Measurements from ENCODE around the gene CLCN6. TPM values are rescaled to one million over a fixed set of nuclear protein-coding genes. Genes with fewer than 3 reads are reported as not detected.

Gene CLCN6
- total RNA-seq, 1 experiment from 2014 or later: 13.7 TPM

- POLR2A ChIA-PET: interaction anchor here (1.7 kb wide), 1 partner anchor 79 kb away, joined by 5 read pairs; no protein-coding TSS in a partner anchor
- no TSS peak for BruUV-seq (replicated peaks)
- no peak overlapping the region for H3K27ac ChIP-seq (ENCODE audit: low read depth, low read length)
These were observed 22.5 kb downstream of the CLCN6 start for GRCh38 chr1:11828511-11828910.

More at GRCh38 chr1:11828511-11828910, 22.5 kb downstream of the CLCN6 start:
- H3K27me3 ChIP-seq (ENCODE audit: insufficient read depth, low read length): no peaks in the 10 kb centered on the region
- no peak overlapping the region for H3K4me2 ChIP-seq (ENCODE audit: low read length)
- H2AFZ ChIP-seq (ENCODE audit: low read depth, low read length, poor library complexity, severe bottlenecking): no peak overlapping the region
- no peaks in the 10 kb centered on the region for H4K20me1 ChIP-seq (ENCODE audit: insufficient read depth)
- ChIA-PET RAD21 (ENCODE audit: low non-redundant PET in 1 of 2, low total read pairs in 2 of 2, uncharacterized antibody in 2 of 2, unreplicated experiment in 2 of 2) (no interaction called here), CTCF (no interaction called here)
- TF ChIP-seq POLR2A (IDR thresholded peaks at IDR 0.05; ENCODE audit: borderline replicate concordance, extremely low read depth, insufficient read depth, insufficient read length): no peak
- TF ChIP-seq ZBTB33 (IDR thresholded peaks at IDR 0.05; ENCODE audit: extremely low read depth, insufficient replicate concordance, low read length): no peak
- TF ChIP-seq RAD21 (IDR thresholded peaks at IDR 0.05; ENCODE audit: low read depth): no peak
- TF ChIP-seq SIN3A (IDR thresholded peaks at IDR 0.05; ENCODE audit: low read depth): no peak
- TF ChIP-seq SP1 (IDR thresholded peaks at IDR 0.05; ENCODE audit: low read depth): no peak
- no peak for TF ChIP-seq CTCF (IDR thresholded peaks at IDR 0.05 in 2 of 3, conservative IDR thresholded peaks at IDR 0.05 in 1 of 3; ENCODE audit: borderline replicate concordance in 1 of 3, insufficient read depth in 1 of 3, low read depth in 2 of 3, low read length in 2 of 3)
- no peak for TF ChIP-seq EZH2 (IDR thresholded peaks at IDR 0.05)
- no peak for TF ChIP-seq SRF (IDR thresholded peaks at IDR 0.05; ENCODE audit: low read depth)
- TF ChIP-seq YY1 (IDR thresholded peaks at IDR 0.05; ENCODE audit: extremely low read depth, insufficient replicate concordance, low read depth, low read length): no peak
- TF ChIP-seq POLR2AphosphoS5 (IDR thresholded peaks at IDR 0.05; ENCODE audit: low read depth, low read length): no peak
- TF ChIP-seq FOSL1 (IDR thresholded peaks at IDR 0.05; ENCODE audit: low read depth): no peak
- no peak for TF ChIP-seq EZH2phosphoT487 (IDR thresholded peaks at IDR 0.05; ENCODE audit: borderline replicate concordance)
- TF ChIP-seq MAX (IDR thresholded peaks at IDR 0.05): no peak
- TF ChIP-seq ZNF274 (IDR thresholded peaks at IDR 0.05; ENCODE audit: low read depth, low read length): no peak
- TF ChIP-seq REST (IDR thresholded peaks at IDR 0.05; ENCODE audit: low read depth): no peak
- no peak for TF ChIP-seq CEBPB (IDR thresholded peaks at IDR 0.05; ENCODE audit: low read depth)
- peaks cover 5 to 13% of the 10 kb centered on the region in 2 experiments; a peak in 2 of 4 replicates for H3K36me3 ChIP-seq (ENCODE audit: control insufficient read depth in 1 of 2, insufficient read depth in 2 of 2, low read length in 2 of 2)
- no peak for ATAC-seq
- no peaks in the 10 kb centered on the region for H3K79me2 ChIP-seq (ENCODE audit: insufficient read depth, low read length)
- H3K9me2 ChIP-seq (ENCODE audit: insufficient read depth): no peaks in the 10 kb centered on the region
- intact Hi-C loops (cut with micrococcal nuclease): no loop called here
- no peaks in the 10 kb centered on the region for H3K9me3 ChIP-seq (ENCODE audit: control insufficient read depth in 1 of 2, insufficient read depth in 1 of 2, low read depth in 1 of 2, low read length in 2 of 2)
- no peak overlapping the region for H3K4me3 ChIP-seq (replicated peaks in 1 of 2; ENCODE audit: low read depth in 1 of 2, low read length in 2 of 2)
- no peak overlapping the region for H3K9ac ChIP-seq (ENCODE audit: low read length)
- DNase-seq (ENCODE audit: low read depth, low spot score): no peak
- no peaks in the 10 kb centered on the region for H3K4me1 ChIP-seq (ENCODE audit: control insufficient read depth in 1 of 2, insufficient read depth in 2 of 2, low read length in 2 of 2)

Data from HCT116 (cell line).